Body of pancreas (tissue), 4 donors: Measurements from ENCODE around the gene CTXND1. TPM values are rescaled to one million over a fixed set of nuclear protein-coding genes. Genes with fewer than 3 reads are reported as not detected.

Source experiments
- ATAC-seq: fragments of 150-250 bp; one replicate; pipeline ENCODE4 v1.9.1; 2016
- DNase-seq, 4 donors: peaks; one replicate each; pipeline ENCODE4 v3.0.0-alpha.2; 2019
- H3K27ac ChIP-seq, 4 donors: fragments of 200-600 bp; sonication (generic); 1 replicate in 3 of 4; 2 replicates in 1 of 4; pipeline versions ENCODE4 v1.5.1 to v1.6.1; 2016 to 2019; ENCODE audit warnings: mild to moderate bottlenecking in 1 of 4, mixed read lengths in 1 of 4, moderate library complexity in 1 of 4
- H3K27me3 ChIP-seq, 2 donors: fragments of 200-600 bp; sonication (generic); one replicate each; pipeline ENCODE4 v1.6.0; 2016; ENCODE audit warnings: mild to moderate bottlenecking in 1 of 2
- H3K36me3 ChIP-seq, 2 donors: fragments of 200-600 bp; sonication (generic); replicated peaks in 1 of 2; 2 replicates each; pipeline ENCODE4 v1.5.1; 2016; ENCODE audit warnings: low read depth in 2 of 2; ENCODE audit not compliant: insufficient read depth in 1 of 2
- H3K4me1 ChIP-seq: fragments of 200-600 bp; sonication (generic); one replicate; pipeline ENCODE4 v1.6.0; 2016
- H3K4me3 ChIP-seq, 2 donors: fragments of 200-600 bp; sonication (generic); 1 replicate in 1 of 2; 2 replicates in 1 of 2; pipeline ENCODE4 v1.5.1; 2016 to 2019
- H3K9me3 ChIP-seq, 3 donors: fragments of 200-600 bp; sonication (generic); 1 replicate in 2 of 3; 2 replicates in 1 of 3; pipeline ENCODE4 v1.5.1; 2016
- POLR2A ChIP-seq, 3 donors: fragments of 450-650 bp; IDR thresholded peaks; one replicate each; pipeline ENCODE4 v1.6.1; 2016; ENCODE audit warnings: antibody characterized with exemption in 3 of 3, mild to moderate bottlenecking in 2 of 3
- WGBS, 2 donors: methylation state at CpG; one replicate each; pipeline ENCODE4 v1.1.5; 2017; 5-methylcytosine and 5-hydroxymethylcytosine counted together
- intact Hi-C: fragments of 100-400 bp; cut with DNase I; formaldehyde crosslinking; loops from one replicate; pipeline ENCODE4 v1.15.1; 2023
- total RNA-seq, 2 donors: library from RNA; depleted of rRNA; stranded (reverse); fragments of >200 nt; gene quantifications; one replicate each; pipeline ENCODE4 v1.1.0, GENCODE V29; 2016
- TF ChIP-seq, protein P1 (sequence below), 7 experiments: fragments of 450-650 bp in 4 of 7; fragments of 200-600 bp in 3 of 7; sonication (generic) in 3 of 7; IDR thresholded peaks; one replicate each; pipeline ENCODE4 v1.5.1; 2016 to 2019; ENCODE audit warnings: antibody characterized with exemption in 7 of 7

Gene CTXND1
- total RNA-seq, 2 donors from 2014 or later, result 0.66 to 1.0 TPM

DNA sequence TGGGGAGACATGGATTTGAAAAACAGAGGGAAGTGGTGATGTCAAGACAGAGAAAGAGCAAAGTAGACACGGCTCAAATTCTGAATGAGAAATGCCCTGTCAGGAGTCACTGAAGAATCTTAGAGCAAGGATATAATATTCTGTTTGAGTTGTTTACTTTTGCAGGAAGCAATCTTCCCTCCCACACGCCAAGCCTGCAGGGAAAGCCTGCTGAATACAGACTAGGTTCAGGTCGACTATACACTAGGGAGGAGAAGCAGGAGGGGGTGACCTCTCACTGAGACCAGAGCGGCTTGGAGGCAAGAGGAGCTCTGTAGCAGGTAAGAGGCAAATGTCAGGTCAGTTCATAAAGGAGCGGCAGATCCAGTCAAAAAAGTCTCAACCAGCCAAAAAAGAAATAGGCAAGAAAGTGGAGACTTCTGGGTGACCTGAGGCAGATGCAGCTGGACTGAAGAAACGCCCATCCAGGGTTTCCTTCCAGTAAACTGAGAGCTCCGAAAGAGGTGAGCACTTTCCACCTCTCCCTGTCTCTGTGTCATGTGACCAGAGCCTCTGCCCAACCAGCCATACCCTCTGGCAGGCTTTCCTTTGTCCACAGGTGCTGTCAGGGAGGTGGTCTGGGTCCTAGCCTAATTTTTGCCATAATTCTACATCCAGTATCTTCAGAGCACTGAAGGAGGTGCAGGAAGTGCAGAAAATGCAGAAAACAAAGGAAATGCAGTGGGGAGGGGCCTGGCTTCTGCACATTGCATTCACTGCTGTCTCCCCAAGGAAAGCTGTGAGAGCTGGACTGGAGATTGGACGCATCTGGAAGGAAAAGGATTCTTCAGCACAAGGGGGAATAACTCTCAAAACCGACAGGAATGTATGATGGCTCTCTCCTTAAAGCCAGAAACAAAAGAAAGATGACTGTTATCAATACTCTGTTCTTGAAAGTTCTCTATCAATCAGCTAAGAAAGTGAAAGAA is 37.8 kb upstream of the CTXND1 start:
- no peaks in the 10 kb centered on the region for H3K36me3 ChIP-seq
- H3K27ac ChIP-seq, result no peak overlapping the region
- TF ChIP-seq, protein P1, sequence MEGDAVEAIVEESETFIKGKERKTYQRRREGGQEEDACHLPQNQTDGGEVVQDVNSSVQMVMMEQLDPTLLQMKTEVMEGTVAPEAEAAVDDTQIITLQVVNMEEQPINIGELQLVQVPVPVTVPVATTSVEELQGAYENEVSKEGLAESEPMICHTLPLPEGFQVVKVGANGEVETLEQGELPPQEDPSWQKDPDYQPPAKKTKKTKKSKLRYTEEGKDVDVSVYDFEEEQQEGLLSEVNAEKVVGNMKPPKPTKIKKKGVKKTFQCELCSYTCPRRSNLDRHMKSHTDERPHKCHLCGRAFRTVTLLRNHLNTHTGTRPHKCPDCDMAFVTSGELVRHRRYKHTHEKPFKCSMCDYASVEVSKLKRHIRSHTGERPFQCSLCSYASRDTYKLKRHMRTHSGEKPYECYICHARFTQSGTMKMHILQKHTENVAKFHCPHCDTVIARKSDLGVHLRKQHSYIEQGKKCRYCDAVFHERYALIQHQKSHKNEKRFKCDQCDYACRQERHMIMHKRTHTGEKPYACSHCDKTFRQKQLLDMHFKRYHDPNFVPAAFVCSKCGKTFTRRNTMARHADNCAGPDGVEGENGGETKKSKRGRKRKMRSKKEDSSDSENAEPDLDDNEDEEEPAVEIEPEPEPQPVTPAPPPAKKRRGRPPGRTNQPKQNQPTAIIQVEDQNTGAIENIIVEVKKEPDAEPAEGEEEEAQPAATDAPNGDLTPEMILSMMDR (IDR thresholded peaks at IDR 0.05), result no peak
- TF ChIP-seq POLR2A (IDR thresholded peaks at IDR 0.05), result no peak
- intact Hi-C loops, result no loop called here
- no peak for ATAC-seq
- WGBS, 2 donors, result 34 to 40% methylated on average over 9 of the region's 9 CpGs
- H3K9me3 ChIP-seq, result no peaks in the 10 kb centered on the region
- H3K4me1 ChIP-seq, result no peaks in the 10 kb centered on the region
- H3K27me3 ChIP-seq, result no peaks in the 10 kb centered on the region
- DNase-seq, result no peak
- no peak overlapping the region for H3K4me3 ChIP-seq

- Histone ChIP-seq H3K27ac (no peak overlapping the region), H3K9me3 (no peaks in the 10 kb centered on the region), H3K36me3 (no peaks in the 10 kb centered on the region), H3K27me3 (no peaks in the 10 kb centered on the region), H3K4me3 (no peak overlapping the region), H3K4me1 (no peaks in the 10 kb centered on the region)
- intact Hi-C loops, result no loop called here
- ATAC-seq, result no peak
- 65 to 70% methylated on average over 3 to 4 of the region's 4 CpGs for WGBS, 2 donors
- DNase-seq, result no peak
- no peak for TF ChIP-seq POLR2A (IDR thresholded peaks at IDR 0.05)
- TF ChIP-seq, protein P1 (IDR thresholded peaks at IDR 0.05), result no peak
These were observed 36.1 kb upstream of the CTXND1 start for GRCh38 chr15:80288131-80288530.

DNA sequence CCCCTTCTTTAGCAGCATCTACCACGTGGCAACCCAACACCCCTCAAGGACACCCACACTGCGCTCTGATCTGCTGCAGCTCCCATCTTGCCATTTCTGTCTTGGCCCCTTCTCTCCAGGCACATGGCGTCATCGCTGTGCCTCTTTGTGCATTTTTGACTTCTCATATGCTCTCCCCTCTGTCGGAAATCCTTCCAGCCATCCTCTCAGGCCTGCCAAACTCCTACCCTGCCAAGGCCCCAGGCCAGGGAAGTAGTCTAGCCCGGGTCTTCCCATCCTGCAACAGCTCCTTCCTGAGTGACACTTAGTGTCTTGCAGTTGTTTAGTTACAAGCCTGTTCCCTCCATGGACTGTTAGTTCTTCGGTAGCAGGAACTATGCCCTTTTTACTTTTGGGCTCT is 34.0 kb upstream of the CTXND1 start:
- TF ChIP-seq, protein P1 (IDR thresholded peaks at IDR 0.05), result no peak
- no peak for TF ChIP-seq POLR2A (IDR thresholded peaks at IDR 0.05)
- Histone ChIP-seq H3K4me1 (no peaks in the 10 kb centered on the region), H3K9me3 (no peaks in the 10 kb centered on the region), H3K36me3 (no peaks in the 10 kb centered on the region), H3K27ac (no peak overlapping the region), H3K27me3 (no peaks in the 10 kb centered on the region), H3K4me3 (no peak overlapping the region)
- ATAC-seq (no peak), DNase-seq (no peak)
- intact Hi-C loops, result no loop called here
- 75 to 79% methylated on average over 7 of the region's 7 CpGs for WGBS, 2 donors

DNA sequence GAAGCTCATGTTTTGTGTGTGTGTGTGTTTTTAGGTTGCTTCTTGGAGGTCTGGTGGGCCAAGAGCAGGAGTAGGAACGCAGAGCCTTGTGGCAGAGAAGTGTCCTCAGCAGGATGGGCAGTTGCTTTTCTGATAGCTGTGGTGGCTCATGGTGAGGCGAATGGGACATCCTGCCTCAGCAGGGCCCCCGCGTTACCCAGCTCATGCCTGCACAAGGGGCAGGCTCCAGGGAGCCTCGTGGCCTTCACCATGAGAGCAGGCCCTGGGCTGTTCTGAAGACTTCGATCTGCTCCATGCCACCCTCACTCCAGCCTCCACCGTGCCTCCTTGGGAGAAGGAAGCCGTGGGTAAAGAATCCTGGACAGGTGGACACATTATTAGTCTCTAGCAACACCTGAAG is 33.4 kb upstream of the CTXND1 start:
- H3K27me3 ChIP-seq, result no peaks in the 10 kb centered on the region
- no peak overlapping the region for H3K27ac ChIP-seq
- intact Hi-C loops, result no loop called here
- no peaks in the 10 kb centered on the region for H3K4me1 ChIP-seq
- no peak overlapping the region for H3K4me3 ChIP-seq
- H3K9me3 ChIP-seq, result no peaks in the 10 kb centered on the region
- WGBS, 2 donors, result 84 to 89% methylated on average over 8 of the region's 8 CpGs
- DNase-seq (no peak), ATAC-seq (no peak)
- TF ChIP-seq, protein P1 (IDR thresholded peaks at IDR 0.05), result no peak
- no peak for TF ChIP-seq POLR2A (IDR thresholded peaks at IDR 0.05)
- no peaks in the 10 kb centered on the region for H3K36me3 ChIP-seq
